GM12878 (cell line): Measurements from ENCODE around the gene TM9SF4. TPM values are rescaled to one million over a fixed set of nuclear protein-coding genes. Genes with fewer than 3 reads are reported as not detected.

ENCODE experiments used
- ATAC-seq: fragments of 200-7000 bp; cut with Tn5 transposase; 3 replicates; pipeline ENCODE4 v1.9.1; 2020; ENCODE audit warnings: mild to moderate bottlenecking, moderate library complexity
- BruUV-seq: library from RNA; stranded (reverse); fragments of 400-500 nt; replicated peaks from 2 replicates; lab custom pipeline; 2021; lab: Mats Ljungman, UMichigan
- CTCF ChIA-PET: fragments of 300-600 bp; sonication (Branson Sonifier 250); formaldehyde crosslinking; extraction: SDS; loops from one replicate; lab custom pipeline; 2021; ENCODE audit warnings: inconsistent platforms; lab: Yijun Ruan, JAX
- POLR2A ChIA-PET: fragments of 350-600 bp; formaldehyde crosslinking; extraction: SDS; loops from one replicate; lab custom pipeline; 2021; ENCODE audit warnings: inconsistent platforms; lab: Charles Lee
- RAD21 ChIA-PET: fragments of 300-600 bp; sonication (Branson Sonifier 250); formaldehyde crosslinking; loops from one replicate; lab custom pipeline; 2023; ENCODE audit warnings: antibody characterized with exemption; ENCODE audit not compliant: unreplicated experiment; lab: Charles Lee
- SMC1A ChIA-PET: fragments of 300-600 bp; sonication (Branson Sonifier 250); formaldehyde crosslinking; loops from one replicate; lab custom pipeline; 2023; ENCODE audit not compliant: unreplicated experiment, uncharacterized antibody; lab: Charles Lee
- DNase-seq: peaks from one replicate; pipeline ENCODE4 v3.0.0-alpha.2; 2011; ENCODE audit warnings: low read depth, low spot score
- FAIRE-seq: peaks from 3 replicates; lab custom pipeline; 2011; peaks lifted over from hg19 to GRCh38; lab: Jason Lieb, UNC
- H2AFZ ChIP-seq: 2 replicates; pipeline ENCODE4 v1.6.0; 2011; ENCODE audit warnings: low read depth, low read length, control low read depth; ENCODE audit not compliant: control insufficient read depth
- H3K27ac ChIP-seq: 2 replicates; pipeline ENCODE4 v1.5.1; 2011; ENCODE audit warnings: control low read depth; ENCODE audit not compliant: control insufficient read depth, insufficient read depth
- H3K27me3 ChIP-seq, 2 experiments: replicated peaks in 1 of 2; 2 replicates each; pipeline versions ENCODE4 v1.6.0 to v1.6.1; 2011; ENCODE audit warnings: low read length in 1 of 2; ENCODE audit not compliant: control insufficient read depth in 2 of 2, insufficient read depth in 2 of 2
- H3K36me3 ChIP-seq, 2 experiments: 2 replicates each; pipeline ENCODE4 v1.5.1; 2011; ENCODE audit warnings: low read length in 1 of 2; ENCODE audit not compliant: control insufficient read depth in 2 of 2, insufficient read depth in 2 of 2
- H3K4me1 ChIP-seq: 2 replicates; pipeline ENCODE4 v1.6.1; 2011; ENCODE audit warnings: mild to moderate bottlenecking, low read length, moderate library complexity, mixed read lengths; ENCODE audit not compliant: control insufficient read depth, insufficient read depth
- H3K4me2 ChIP-seq: 2 replicates; pipeline ENCODE4 v1.6.0; 2011; ENCODE audit warnings: control low read depth; ENCODE audit not compliant: control insufficient read depth, insufficient read depth
- H3K4me3 ChIP-seq: fragments of 200-600 bp; sonication (generic); 2 replicates; pipeline ENCODE4 v1.5.1; 2016
- H3K79me2 ChIP-seq: 2 replicates; pipeline ENCODE4 v1.6.0; 2011; ENCODE audit warnings: low read length; ENCODE audit not compliant: control insufficient read depth, insufficient read depth
- H3K9ac ChIP-seq: 2 replicates; pipeline ENCODE4 v1.8.0; 2011; ENCODE audit warnings: low read length, control low read depth, mixed read lengths; ENCODE audit not compliant: control insufficient read depth, insufficient read depth
- H3K9me3 ChIP-seq: replicated peaks from 3 replicates; pipeline ENCODE4 v1.5.1; 2011; ENCODE audit warnings: mild to moderate bottlenecking, low read length; ENCODE audit not compliant: control insufficient read depth, insufficient read depth
- H4K20me1 ChIP-seq: 2 replicates; pipeline ENCODE4 v1.6.0; 2011; ENCODE audit not compliant: control insufficient read depth, insufficient read depth
- EZH2 ChIP-seq: IDR thresholded peaks from 2 replicates; pipeline ENCODE4 v1.6.1; 2012; ENCODE audit warnings: low read depth, mild to moderate bottlenecking, control low read depth, inconsistent platforms, low read length, borderline replicate concordance; ENCODE audit not compliant: control insufficient read depth
- MYB ChIP-seq: fragments of 150-350 bp; IDR thresholded peaks from 2 replicates; pipeline ENCODE4 v1.6.1; 2014; ENCODE audit warnings: mild to moderate bottlenecking, low read depth, low read length, borderline replicate concordance
- NFIC ChIP-seq: IDR thresholded peaks from 2 replicates; pipeline ENCODE4 v1.6.1; 2012; ENCODE audit warnings: low read depth, mild to moderate bottlenecking, inconsistent platforms, low read length, moderate library complexity
- PML ChIP-seq: IDR thresholded peaks from 2 replicates; pipeline ENCODE4 v1.6.1; 2012; ENCODE audit warnings: low read length, inconsistent platforms
- POU2F2 ChIP-seq: IDR thresholded peaks from 3 replicates; pipeline ENCODE4 v1.6.1; 2011; ENCODE audit warnings: low read depth, mild to moderate bottlenecking, low read length, borderline replicate concordance
- RCOR1 ChIP-seq: conservative IDR thresholded peaks from 2 replicates; pipeline ENCODE4 v1.6.1; 2012; ENCODE audit warnings: low read depth, low read length, improper control_type of control experiment
- SIN3A ChIP-seq: IDR thresholded peaks from 2 replicates; pipeline ENCODE4 v1.6.1; 2012; ENCODE audit warnings: low read depth, low read length, improper control_type of control experiment
- SMAD5 ChIP-seq: IDR thresholded peaks from 2 replicates; pipeline ENCODE4 v1.6.1; 2016; ENCODE audit warnings: antibody characterized with exemption, low read depth
- SREBF2 ChIP-seq: IDR thresholded peaks from 2 replicates; pipeline ENCODE4 v1.6.1; 2012; ENCODE audit warnings: mild to moderate bottlenecking, low read length
- SUPT20H ChIP-seq: IDR thresholded peaks from 2 replicates; pipeline ENCODE4 v1.6.1; 2011; ENCODE audit warnings: low read depth, mild to moderate bottlenecking, low read length, moderate library complexity, borderline replicate concordance; ENCODE audit not compliant: control insufficient read depth
- ZSCAN29 ChIP-seq: fragments of 450-650 bp; IDR thresholded peaks from 2 replicates; pipeline ENCODE4 v1.6.1; 2017; ENCODE audit warnings: mild to moderate bottlenecking, moderate library complexity
- WGBS: methylation state at CpG from one replicate; pipeline ENCODE4 v1.1.6; 2016; ENCODE audit warnings: low lambda C conversion rate; ENCODE audit not compliant: insufficient replicate concordance, insufficient coverage; ENCODE audit errors: missing lambda C conversion rate; 5-methylcytosine and 5-hydroxymethylcytosine counted together
- in situ Hi-C: fragments of 300-500 bp; cut with MboI; formaldehyde crosslinking; loops from 9 replicates; pipeline ENCODE4 v1.14.3; 2018; ENCODE audit warnings: mixed read lengths
- intact Hi-C: fragments of 100-400 bp; cut with micrococcal nuclease; formaldehyde crosslinking; loops from one replicate; pipeline ENCODE4 v1.14.2; 2022; ENCODE audit not compliant: unreplicated experiment
- polyA plus RNA-seq, 11 experiments: library from polyadenylated mRNA; depleted of rRNA in 4 of 11; unstranded in 6 of 11; stranded (reverse) in 5 of 11; fragments of >200 nt; fragmentation: Nextera tagmentation in 4 of 11; fragmentation: Illumina TruSeq in 1 of 11; extraction: Ambion mirVana in 4 of 11; extraction: Trizol in 1 of 11; gene quantifications; 1 replicate in 1 of 11; 2 replicates in 10 of 11; pipeline versions ENCODE4 v1.2.1 to v1.2.3, GENCODE V29; 2011 to 2016; ENCODE audit warnings: inconsistent platforms in 2 of 11, missing spikeins in 2 of 11, low read depth in 1 of 11
- total RNA-seq, 4 experiments: library from RNA; depleted of rRNA in 3 of 4; stranded (reverse); fragments of >200 nt in 3 of 4; fragmentation: Illumina TruSeq in 1 of 4; extraction: Trizol in 1 of 4; gene quantifications; 2 replicates each; pipeline versions ENCODE4 v1.2.1 to v1.2.3, GENCODE V29; 2013 to 2021
- TF ChIP-seq, protein P1 (sequence below): IDR thresholded peaks from 2 replicates; pipeline ENCODE4 v1.6.1; 2012; ENCODE audit warnings: low read length, inconsistent platforms
- TF ChIP-seq, protein P2 (sequence below): fragments of 450-650 bp; formaldehyde crosslinking; IDR thresholded peaks from 2 replicates; pipeline ENCODE4 v1.5.0; 2022; ENCODE audit warnings: mild to moderate bottlenecking, missing genetic modification characterization

TM9SF4 gene
- total and polyA plus RNA-seq, 10 of the 15 experiments (the other 5 are each of a cell fraction or from before 2014, with no cell fraction given) = 8.5 to 47.8 (median 24.3) TPM

- no peak overlapping the region for H2AFZ ChIP-seq
- SMC1A ChIA-PET = interaction anchor here (1.2 to 4.5 kb wide), 3 partner anchors 10 to 46 kb away, joined by 3 to 25 read pairs (median 21); partner anchors contain the start of gene TM9SF4
- H3K79me2 ChIP-seq = no peaks in the 10 kb centered on the region
- H3K9me3 ChIP-seq = no peaks in the 10 kb centered on the region
- ATAC-seq (no peak), DNase-seq (no peak), FAIRE-seq (no peak)
- H3K27ac ChIP-seq = no peak overlapping the region
- H4K20me1 ChIP-seq = no peaks in the 10 kb centered on the region
- no peaks in the 10 kb centered on the region for H3K4me1 ChIP-seq
- H3K9ac ChIP-seq = no peak overlapping the region
- 0 out of 4 replicates have a peak, but pooled peaks cover 0 to 2% of the 10 kb centered on the region in 2 experiments for H3K36me3 ChIP-seq
- WGBS = 32% methylated on average over 3 of the region's 3 CpGs
- H3K4me3 ChIP-seq = no peak overlapping the region
- no peak for TF ChIP-seq NFIC
- TF ChIP-seq EZH2 = no peak
- TF ChIP-seq POU2F2 = no peak
- no peak for TF ChIP-seq RCOR1
- no peak for TF ChIP-seq SMAD5
- TF ChIP-seq MYB = no peak
- intact Hi-C loops (no loop called here), in situ Hi-C loops (no loop called here)
- H3K27me3 ChIP-seq = no peaks in the 10 kb centered on the region
- POLR2A ChIA-PET = no interaction called here
- BruUV-seq = no TSS peak
- H3K4me2 ChIP-seq = no peak overlapping the region
- RAD21 ChIA-PET = interaction anchor here (2.1 to 5.3 kb wide), 3 partner anchors 9 to 46 kb away, joined by 8 to 19 read pairs (median 12); no protein-coding TSS in a partner anchor
- CTCF ChIA-PET = interaction anchor here (1.1 to 5.6 kb wide), 4 partner anchors 11 to 58 kb away, joined by 3 to 36 read pairs (median 14); no protein-coding TSS in a partner anchor
These were observed 28.7 kb upstream of the TM9SF4 start for GRCh38 chr20:32080783-32081182.

GRCh38 chr20:32083469-32083868 lies 26.0 kb upstream of the TM9SF4 start:
- in situ Hi-C loops (no loop called here), intact Hi-C loops (no loop called here)
- Histone ChIP-seq H3K4me2 (no peak overlapping the region), H2AFZ (no peak overlapping the region), H4K20me1 (no peaks in the 10 kb centered on the region), H3K36me3 (0 out of 4 replicates have a peak, but pooled peaks cover 0 to 2% of the 10 kb centered on the region in 2 experiments), H3K9me3 (no peaks in the 10 kb centered on the region; the same call in 2 of the 3 replicates), H3K79me2 (no peaks in the 10 kb centered on the region), H3K27ac (no peak overlapping the region), H3K4me1 (peaks cover 6% of the 10 kb centered on the region; the same call in 1 of the 2 replicates), H3K4me3 (no peak overlapping the region), H3K27me3 (no peaks in the 10 kb centered on the region), H3K9ac (no peak overlapping the region)
- ATAC-seq (no peak), DNase-seq (no peak), FAIRE-seq (no peak)
- no TSS peak for BruUV-seq
- RAD21 ChIA-PET = no interaction called here
- CTCF ChIA-PET = interaction anchor here (2.1 kb wide), 1 partner anchor 54 kb away, joined by 5 read pairs; no protein-coding TSS in a partner anchor
- SMC1A ChIA-PET = interaction anchor here (1.5 to 4.2 kb wide), 2 partner anchors 11 to 49 kb away, joined by 5 to 25 read pairs; no protein-coding TSS in a partner anchor
- POLR2A ChIA-PET = interaction anchor here (0.6 kb wide), 1 partner anchor 250 kb away, joined by 4 read pairs; no protein-coding TSS in a partner anchor
- WGBS = 53% methylated on average over 6 of the region's 6 CpGs
- TF ChIP-seq SUPT20H (no peak), PML (no peak), ZSCAN29 (no peak), SIN3A (no peak), SREBF2 (no peak)
- TF ChIP-seq, protein P1, sequence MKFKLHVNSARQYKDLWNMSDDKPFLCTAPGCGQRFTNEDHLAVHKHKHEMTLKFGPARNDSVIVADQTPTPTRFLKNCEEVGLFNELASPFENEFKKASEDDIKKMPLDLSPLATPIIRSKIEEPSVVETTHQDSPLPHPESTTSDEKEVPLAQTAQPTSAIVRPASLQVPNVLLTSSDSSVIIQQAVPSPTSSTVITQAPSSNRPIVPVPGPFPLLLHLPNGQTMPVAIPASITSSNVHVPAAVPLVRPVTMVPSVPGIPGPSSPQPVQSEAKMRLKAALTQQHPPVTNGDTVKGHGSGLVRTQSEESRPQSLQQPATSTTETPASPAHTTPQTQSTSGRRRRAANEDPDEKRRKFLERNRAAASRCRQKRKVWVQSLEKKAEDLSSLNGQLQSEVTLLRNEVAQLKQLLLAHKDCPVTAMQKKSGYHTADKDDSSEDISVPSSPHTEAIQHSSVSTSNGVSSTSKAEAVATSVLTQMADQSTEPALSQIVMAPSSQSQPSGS = no peak
- TF ChIP-seq, protein P2, sequence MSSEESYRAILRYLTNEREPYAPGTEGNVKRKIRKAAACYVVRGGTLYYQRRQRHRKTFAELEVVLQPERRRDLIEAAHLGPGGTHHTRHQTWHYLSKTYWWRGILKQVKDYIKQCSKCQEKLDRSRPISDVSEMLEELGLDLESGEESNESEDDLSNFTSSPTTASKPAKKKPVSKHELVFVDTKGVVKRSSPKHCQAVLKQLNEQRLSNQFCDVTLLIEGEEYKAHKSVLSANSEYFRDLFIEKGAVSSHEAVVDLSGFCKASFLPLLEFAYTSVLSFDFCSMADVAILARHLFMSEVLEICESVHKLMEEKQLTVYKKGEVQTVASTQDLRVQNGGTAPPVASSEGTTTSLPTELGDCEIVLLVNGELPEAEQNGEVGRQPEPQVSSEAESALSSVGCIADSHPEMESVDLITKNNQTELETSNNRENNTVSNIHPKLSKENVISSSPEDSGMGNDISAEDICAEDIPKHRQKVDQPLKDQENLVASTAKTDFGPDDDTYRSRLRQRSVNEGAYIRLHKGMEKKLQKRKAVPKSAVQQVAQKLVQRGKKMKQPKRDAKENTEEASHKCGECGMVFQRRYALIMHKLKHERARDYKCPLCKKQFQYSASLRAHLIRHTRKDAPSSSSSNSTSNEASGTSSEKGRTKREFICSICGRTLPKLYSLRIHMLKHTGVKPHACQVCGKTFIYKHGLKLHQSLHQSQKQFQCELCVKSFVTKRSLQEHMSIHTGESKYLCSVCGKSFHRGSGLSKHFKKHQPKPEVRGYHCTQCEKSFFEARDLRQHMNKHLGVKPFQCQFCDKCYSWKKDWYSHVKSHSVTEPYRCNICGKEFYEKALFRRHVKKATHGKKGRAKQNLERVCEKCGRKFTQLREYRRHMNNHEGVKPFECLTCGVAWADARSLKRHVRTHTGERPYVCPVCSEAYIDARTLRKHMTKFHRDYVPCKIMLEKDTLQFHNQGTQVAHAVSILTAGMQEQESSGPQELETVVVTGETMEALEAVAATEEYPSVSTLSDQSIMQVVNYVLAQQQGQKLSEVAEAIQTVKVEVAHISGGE (CRISPR knock-in tag) = no peak
